ENCODE measurements around the gene COPS7B.

GRCh38 chr2:231807020-231807419, 20.8 kb downstream of the COPS7B start:
- TF ChIP-seq EP300 (IDR thresholded peaks at IDR 0.05; ENCODE audit: borderline replicate concordance in 1 of 2, low read depth in 2 of 2, low read length in 2 of 2) (no peak), POLR2AphosphoS5 (IDR thresholded peaks at IDR 0.05; ENCODE audit: low read depth, low read length) (no peak)

Measured in H1 (cell line).